GM18526 (cell line): ENCODE measurements around the gene DPH1.

ENCODE experiments used
- POLR2A ChIP-seq: IDR thresholded peaks from 3 replicates; pipeline ENCODE4 v1.6.1; 2011; ENCODE audit not compliant: insufficient read length; ENCODE audit errors: extremely low read depth

Gene DPH1

DNA sequence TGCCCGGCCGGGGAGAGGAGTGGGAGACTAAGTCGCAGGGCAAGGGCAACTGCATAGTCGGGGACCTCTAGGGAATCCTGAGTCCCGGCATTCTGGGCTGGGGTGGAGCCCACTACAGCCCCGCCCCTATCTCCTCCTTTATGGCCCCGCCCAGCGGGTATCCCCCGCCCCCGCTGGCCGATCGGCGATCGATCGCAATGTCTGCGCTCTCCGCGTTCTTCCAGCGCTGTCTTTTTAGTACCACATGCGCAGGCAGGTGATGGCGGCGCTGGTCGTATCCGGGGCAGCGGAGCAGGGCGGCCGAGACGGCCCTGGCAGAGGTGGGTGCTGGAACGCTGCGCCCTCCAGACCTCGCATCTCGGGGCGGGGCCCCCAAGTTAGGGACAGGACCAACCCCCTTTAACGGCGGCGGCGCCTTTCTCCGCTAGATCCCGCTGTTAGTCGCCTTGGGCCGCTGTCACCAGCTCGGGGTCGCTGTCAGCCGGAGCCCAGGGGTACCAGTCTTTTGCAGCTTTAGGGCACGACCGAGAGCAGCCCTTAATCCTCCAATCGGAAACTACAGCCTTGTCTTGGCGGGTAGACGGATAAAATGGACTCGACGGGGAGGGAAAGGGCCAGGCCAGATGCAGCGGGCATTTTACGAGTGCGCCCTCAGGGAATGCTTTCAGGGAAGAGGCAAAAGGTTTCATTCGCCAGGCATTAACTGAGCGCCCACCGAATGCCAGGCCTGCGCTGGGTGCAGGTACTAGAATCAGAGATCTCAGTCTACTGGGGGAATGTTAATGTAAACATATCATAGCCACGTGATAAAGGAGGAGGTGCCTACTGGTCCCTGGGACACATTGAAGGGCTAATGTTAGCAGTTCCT is at the start of gene DPH1:
DPH1 (plus strand) TSS at position 243 of the 868 bp plus-strand sequence; CDS start at position 260, 17 bp downstream.
- peak; percentile 66 for TF ChIP-seq POLR2A

DNA sequence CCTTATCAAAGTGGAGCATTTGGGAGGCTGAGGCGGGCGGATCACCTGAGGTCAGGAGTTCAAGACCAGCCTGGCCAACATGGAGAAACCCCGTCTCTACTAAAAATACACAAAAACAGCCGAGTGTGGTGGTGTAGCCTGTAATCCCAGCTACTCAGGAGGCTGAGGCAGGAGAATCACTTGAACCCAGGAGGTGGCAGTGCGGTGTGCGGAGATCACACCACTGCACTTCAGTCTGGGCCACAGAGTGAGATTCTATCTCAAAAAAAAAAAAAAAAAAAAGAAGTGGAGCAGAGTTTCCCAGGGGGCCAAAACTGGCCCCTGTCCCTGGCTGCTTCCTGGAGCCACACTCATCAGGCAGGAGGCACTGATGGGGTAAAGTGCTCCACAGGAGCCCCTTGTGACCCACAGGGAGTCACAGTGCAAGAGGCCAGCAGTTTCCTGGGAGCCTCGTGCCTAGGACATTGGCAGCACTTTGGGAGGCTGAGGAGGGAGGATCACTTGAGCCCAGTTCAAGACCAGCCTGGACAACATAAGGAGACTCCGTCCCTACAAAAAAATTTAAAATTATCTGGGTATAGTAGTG is 49.2 kb upstream of the DPH1 start:
- no peak for TF ChIP-seq POLR2A

DNA sequence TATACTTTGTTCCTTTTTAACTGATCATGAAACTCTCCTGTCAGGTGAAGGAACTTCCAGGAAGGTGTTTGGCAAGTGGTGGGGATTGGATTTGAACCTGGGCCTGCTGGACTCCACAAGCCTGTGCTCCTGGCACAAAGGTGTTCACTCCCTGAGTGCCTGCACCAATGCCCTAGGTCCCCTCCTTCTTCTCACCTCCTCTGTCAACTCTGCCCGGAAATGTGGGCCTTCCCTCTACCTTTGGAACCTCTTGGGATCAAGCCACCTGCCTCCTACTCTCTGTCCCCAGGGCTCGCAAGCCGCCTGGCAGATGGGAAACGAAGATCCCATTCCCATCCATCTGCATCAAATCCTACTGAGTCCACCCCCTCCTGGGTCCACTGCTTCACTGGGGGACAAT is 44.9 kb upstream of the DPH1 start:
- TF ChIP-seq POLR2A, result no peak

GRCh38 chr17:1985686-1986085 is 44.3 kb upstream of the DPH1 start:
- TF ChIP-seq POLR2A, result no peak

GRCh38 chr17:1986783-1987451 is 43.0 kb upstream of the DPH1 start:
- TF ChIP-seq POLR2A, result no peak

GRCh38 chr17:1989135-1989534 is 40.8 kb upstream of the DPH1 start:
- no peak for TF ChIP-seq POLR2A

- TF ChIP-seq POLR2A, result no peak
These were observed 37.4 kb upstream of the DPH1 start for GRCh38 chr17:1992541-1992940.

- TF ChIP-seq POLR2A, result no peak
These were observed 35.2 kb upstream of the DPH1 start for GRCh38 chr17:1994707-1995106.

DNA sequence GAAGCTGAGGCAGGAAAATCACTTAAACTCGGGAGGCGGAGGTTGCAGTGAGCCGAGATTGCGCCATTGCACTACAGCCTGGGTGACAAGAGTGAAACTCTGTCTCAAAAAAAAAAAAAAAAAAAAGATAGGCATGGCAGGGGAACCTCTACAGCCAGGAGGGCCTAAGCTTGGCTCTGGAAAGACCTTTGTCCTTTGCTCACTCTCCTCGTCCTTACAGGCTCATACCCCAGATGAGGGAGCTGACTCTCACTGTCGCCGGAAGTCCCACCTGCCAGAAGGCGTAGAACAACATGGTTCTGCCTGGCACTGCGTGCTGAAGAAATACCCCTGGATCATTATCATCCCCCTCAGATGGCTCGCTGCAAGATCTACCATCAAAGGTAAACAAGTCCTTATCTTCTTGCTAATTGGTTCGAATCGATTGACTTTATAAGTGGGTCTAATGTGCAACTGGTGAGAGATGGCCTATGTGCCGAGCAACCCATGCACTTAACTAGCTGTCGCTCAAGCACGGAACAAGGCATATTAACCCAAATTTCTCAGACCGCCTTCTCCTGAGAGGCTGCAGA is 34.5 kb upstream of the DPH1 start:
- TF ChIP-seq POLR2A, result no peak

DNA sequence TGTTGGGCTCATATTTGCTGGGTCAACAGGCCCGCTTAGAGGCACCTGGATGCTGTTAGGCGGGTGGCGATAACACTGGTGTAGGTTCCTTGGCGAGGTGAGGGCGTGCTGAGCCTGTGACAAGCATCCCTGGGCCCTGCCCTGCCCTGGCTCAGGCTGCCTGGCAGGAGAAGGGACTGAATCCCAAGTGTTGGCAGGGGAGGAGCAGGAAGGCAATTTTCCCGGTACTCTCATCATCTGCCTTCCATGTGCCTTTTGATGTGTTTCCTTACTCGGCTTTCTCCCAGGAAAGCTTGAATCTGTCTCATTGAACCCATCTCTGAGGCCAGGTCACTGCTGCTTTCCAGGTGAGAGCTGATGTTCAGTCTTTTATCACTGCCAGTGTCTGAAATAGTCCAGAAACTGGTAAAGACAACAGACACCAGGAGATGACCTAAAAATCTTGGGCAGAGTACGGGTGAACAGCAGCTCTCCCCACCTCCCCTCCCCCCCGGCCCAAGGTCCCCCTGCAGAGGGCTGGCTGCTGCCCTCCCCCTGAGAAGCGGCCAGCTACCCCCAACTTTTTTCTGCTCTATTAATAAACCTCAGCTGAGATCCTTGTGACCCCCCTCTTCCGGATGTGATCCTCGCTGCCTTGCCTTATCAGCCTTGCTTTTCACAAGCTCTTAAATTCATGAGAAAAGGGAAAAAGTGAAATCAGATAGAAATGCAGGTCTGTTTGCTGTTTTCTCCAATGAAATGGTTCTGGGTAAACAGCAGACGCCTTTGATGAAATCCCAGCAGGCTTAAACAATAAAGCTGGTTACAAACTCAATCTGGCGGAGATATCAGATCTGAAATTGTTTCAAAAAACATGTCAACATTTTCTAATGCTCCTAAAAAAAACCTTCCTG is 33.8 kb upstream of the DPH1 start:
- TF ChIP-seq POLR2A, result no peak

- no peak for TF ChIP-seq POLR2A
These were observed 33.1 kb upstream of the DPH1 start for GRCh38 chr17:1996800-1997288.

- TF ChIP-seq POLR2A, result no peak
These were observed 32.5 kb upstream of the DPH1 start for GRCh38 chr17:1997289-1997926.

- no peak for TF ChIP-seq POLR2A
These were observed 31.8 kb upstream of the DPH1 start for GRCh38 chr17:1997927-1998742.
